ENCODE measurements around the gene MITF.
"Not testable (repeated sequence)": the region's sequence is repeated elsewhere in the genome, so short reads cannot be mapped to it uniquely, and the experiment has no call there.

The MITF gene

DNA sequence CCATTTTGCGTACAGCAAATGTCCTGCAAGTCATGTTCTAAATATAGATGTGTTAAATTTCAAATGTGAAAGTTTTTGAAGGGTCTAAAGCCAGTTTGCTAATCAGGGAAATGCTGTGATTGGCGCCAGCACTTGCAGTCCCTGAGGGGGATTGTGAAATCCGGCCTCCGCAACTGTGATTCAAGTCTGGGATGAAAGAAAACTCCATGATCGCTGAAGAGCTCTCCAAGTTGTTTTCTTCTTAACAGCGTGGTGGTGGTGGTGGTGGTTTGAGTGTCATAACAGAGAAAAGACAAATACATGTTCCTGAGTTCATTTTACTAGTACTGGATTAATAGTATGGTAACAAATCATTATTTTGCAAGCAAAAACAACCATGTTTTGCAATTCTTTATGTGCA, 51.8 kb downstream of the MITF start:
- peak; percentile 26 for DNase-seq

GRCh38 chr3:69791919-69792399, 52.7 kb downstream of the MITF start:
- DNase-seq, result peak; percentile 37

DNA sequence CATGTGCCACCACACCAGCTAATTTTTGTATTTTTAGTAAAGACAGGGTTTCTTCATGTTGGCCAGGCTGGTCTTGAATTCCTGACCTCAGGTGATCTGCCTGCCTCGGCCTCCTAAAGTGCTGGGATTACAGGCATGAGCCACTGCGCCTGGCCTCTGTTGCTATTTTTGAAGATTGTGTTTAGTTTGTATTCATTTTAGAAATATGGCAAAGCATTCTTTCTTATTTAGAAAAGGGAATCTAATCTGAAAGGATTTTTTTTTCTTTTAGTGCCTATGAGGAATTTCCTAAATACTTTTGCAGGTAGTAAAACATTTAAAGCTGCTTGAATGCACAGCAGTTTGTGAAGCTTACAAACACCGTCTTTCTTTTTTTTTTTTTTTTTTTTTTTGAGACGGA, 56.9 kb downstream of the MITF start:
- not testable (repeated sequence) for DNase-seq

DNA sequence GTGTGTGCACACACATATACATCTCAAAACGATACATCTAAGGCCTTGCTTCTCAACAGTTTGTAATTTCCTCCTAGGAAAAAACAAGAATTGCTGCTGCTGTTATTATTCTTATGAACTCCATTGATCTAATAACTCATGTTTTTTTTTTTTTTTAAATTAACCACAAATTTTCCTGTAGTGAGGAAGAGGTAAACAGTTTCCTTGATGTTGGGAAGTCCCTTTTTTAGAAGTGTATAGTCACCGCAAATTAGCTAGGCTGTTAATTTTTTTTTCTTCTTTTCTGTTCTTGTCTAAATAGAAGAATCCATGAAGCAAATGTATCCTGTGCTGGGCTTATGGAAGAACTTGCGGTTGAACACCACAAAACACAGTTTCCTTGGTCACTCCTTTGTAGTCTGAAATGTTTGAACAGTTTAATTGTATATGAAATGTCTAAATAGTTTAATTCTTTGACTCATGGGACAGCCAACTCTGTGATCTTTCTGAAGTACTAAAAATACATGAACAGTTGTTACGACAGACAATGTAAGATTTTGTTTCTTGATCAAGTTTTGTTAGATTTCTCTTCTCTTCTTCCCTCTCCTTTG, 64.5 kb downstream of the MITF start:
- DNase-seq, result no peak

DNA sequence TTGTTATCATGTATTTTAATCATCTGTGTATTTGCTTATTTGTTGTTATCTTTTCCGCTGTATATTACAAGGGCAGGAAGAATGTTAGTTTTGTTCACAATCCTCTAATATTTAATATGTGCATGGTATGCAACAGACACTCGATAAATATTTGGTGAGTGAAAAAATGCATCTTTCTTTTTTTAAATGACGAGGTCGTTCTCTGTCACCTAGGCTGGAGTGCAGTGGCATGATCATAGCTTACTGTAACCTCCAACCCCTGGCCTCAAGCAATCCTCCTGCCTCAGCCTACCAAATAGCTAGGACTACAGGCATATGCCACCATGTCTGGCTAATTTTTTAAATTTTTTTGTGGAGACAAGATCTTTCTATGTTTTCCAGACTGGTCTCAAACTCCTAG, 66.2 kb downstream of the MITF start:
- DNase-seq, result no peak

DNA sequence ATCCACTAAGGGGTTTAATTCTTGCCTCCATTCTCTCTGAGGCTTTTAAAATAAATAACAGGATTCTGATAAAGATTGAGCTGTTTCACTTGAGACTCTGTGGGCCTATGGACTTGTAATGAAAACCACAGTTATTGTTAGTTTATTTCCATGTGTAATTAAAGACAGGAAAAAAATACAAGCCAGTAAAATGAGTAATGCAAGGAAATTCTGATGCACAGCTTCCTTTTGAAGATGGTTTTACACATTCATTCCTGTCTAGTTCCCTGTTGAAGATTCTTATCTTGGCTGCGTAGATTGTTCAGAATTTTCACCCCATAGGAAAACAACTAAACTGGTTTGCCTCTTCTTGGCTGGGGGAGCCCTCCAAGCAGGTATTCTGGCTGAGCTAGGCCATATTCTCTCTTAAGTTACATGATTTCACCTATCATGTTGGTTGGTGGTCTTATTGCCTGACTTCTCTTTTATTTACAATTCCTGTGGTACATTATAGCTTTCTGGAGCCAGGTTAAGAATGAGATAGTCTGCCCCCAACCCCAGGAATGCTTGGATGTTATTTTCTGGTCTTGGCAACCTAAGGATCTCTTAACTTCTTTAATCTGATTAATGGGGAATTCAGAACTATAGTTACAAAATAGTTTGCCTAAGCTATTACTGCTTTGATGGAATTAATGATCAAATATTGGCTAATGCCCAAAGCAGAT, 67.6 kb downstream of the MITF start:
- peak; percentile 74 for DNase-seq

GRCh38 chr3:69807674-69808073, 68.4 kb downstream of the MITF start:
- DNase-seq, result no peak

GRCh38 chr3:69809076-69809835, 70.0 kb downstream of the MITF start:
- DNase-seq, result no peak

GRCh38 chr3:69811452-69812401, 72.5 kb downstream of the MITF start:
- DNase-seq, result no peak

DNA sequence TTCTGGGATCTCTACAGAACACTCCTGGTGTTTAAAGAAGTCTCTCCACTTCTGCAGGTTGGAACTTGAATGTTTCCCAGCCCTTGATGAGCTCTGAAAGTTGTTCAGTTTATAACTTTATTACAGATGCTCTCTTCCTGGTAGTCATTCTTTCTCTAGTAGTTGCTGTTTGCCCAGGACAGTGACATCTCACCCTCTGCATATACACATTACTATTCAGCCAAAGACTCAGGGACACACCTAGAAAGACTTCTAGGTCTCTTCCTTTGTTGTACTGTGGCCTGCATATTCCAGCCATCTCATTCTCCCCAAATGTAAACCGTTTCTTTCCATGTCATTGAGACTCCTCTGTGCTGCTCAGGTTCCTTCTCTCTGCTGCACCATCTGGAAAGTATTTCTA, 76.7 kb downstream of the MITF start:
- DNase-seq, result no peak

DNA sequence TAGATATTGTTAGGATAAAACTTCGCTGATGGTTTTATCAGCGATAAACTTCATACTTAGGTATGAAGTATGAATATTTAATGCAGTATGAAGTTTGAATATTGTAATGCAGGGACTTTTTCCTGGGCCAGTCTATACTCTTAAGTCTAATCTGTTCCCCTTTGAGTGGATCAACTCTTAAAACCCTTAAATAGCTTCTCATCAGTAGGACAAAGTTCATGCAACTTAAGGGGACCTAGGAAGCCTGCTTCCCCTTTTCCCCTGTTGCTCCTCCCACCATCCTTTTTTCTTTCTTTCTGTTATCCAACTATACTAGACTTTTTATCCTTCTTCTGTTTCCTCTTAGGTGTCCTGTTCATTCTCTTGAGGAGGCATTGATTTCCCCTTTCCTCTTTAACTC, 78.7 kb downstream of the MITF start:
- no peak for DNase-seq

- no peak for DNase-seq
Measured at GRCh38 chr3:69819282-69819681, 80.0 kb downstream of the MITF start.

- DNase-seq, result peak; percentile 33
Measured at GRCh38 chr3:69821133-69821532, 81.9 kb downstream of the MITF start.

GRCh38 chr3:69823743-69824142, 84.5 kb downstream of the MITF start:
- DNase-seq, result peak; percentile 58

GRCh38 chr3:69825446-69825845, 86.2 kb downstream of the MITF start:
- DNase-seq, result no peak

- DNase-seq, result no peak
Measured at GRCh38 chr3:69827127-69827526, 87.9 kb downstream of the MITF start.

GRCh38 chr3:69828817-69829216, 89.6 kb downstream of the MITF start:
- DNase-seq, result no peak

- no peak for DNase-seq
Measured at GRCh38 chr3:69830147-69830546, 90.9 kb downstream of the MITF start.

GRCh38 chr3:69831737-69832136, 92.5 kb downstream of the MITF start:
- DNase-seq, result no peak

DNA sequence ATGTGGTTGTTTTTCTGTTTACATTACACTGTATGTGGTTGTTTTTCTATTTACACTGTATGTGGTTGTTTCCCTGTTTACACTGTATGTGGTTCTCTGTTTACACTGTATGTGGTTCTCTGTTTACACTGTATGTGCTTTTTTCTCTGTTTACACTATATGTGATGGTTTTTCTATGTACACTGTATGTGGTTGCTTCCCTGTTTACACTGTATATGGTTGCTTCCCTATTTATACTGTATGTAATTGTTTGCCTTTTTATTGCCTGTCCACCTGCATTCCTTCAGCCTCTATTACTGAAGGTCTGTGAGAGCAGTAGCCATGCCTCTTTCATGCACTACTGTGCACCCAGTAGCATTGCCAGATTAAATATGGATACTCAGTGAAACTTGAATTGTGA, 94.3 kb downstream of the MITF start:
- DNase-seq, result no peak

GRCh38 chr3:69838217-69838616, 99.0 kb downstream of the MITF start:
- peak; percentile 90 for DNase-seq

DNA sequence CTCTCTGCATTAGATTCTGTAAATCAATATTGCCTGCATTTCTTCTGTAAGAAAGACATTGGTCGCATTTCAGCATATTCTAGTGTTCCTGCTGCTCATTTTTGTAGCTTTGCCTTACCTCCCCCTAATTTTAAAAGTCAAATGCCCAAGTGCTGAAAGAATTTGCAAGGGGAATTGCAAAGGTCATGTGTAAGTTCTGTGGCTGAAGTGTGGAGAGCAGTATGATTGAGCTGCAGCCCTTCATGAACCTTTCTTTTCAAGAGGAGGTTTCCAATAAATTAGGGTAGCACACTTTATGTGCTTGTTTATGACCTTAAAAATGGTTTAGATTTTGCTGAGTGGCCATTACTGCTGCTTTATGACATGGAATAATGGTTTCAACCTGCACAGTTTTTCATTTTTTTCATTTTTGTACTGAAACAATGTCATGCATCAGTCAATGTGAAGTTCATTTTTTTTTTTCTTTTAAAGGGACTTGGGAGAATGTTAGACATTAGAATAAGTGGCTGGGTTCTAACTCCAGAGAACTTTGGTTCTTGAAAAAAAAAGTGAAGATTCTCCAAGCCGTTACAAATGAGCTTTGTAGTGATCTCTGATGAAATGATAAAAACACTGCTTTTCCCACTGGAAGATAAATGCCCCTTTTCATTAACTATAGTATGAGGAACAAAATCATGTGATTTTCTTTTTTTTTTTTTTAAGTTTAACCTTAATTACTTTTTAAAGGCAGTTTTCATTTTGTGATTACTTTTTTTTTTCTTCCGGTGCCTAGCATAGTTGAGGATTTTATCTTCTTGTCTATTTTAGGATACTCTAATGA, 99.6 kb downstream of the MITF start:
- DNase-seq, result peak; percentile 10

Measured in fibroblast of skin of back (primary cell).